Muscle of leg (tissue), 11 donors: ENCODE measurements around the gene CALML3. TPM values are rescaled to one million over a fixed set of nuclear protein-coding genes. Genes with fewer than 3 reads are reported as not detected.

Experiments used
- DNase-seq: peaks from one replicate; pipeline ENCODE4 v3.0.0; 2013
- H3K27ac ChIP-seq: one replicate; pipeline ENCODE4 v1.5.1; 2013; ENCODE audit warnings: mild to moderate bottlenecking, low read length, control low read depth
- H3K27me3 ChIP-seq: one replicate; pipeline ENCODE4 v1.6.1; 2013; ENCODE audit warnings: low read length; ENCODE audit not compliant: control insufficient read depth, insufficient read depth
- H3K36me3 ChIP-seq: one replicate; pipeline ENCODE4 v1.6.1; 2013; ENCODE audit warnings: low read length; ENCODE audit not compliant: control insufficient read depth, insufficient read depth
- H3K4me1 ChIP-seq: one replicate; pipeline ENCODE4 v1.6.1; 2013; ENCODE audit warnings: low read length; ENCODE audit not compliant: control insufficient read depth, insufficient read depth
- H3K4me3 ChIP-seq: one replicate; pipeline ENCODE4 v1.5.1; 2013; ENCODE audit warnings: low read length, control low read depth
- H3K9me3 ChIP-seq: replicated peaks from 2 replicates; pipeline ENCODE4 v1.6.1; 2013; ENCODE audit warnings: low read depth, low read length; ENCODE audit not compliant: control insufficient read depth
- WGBS: methylation state at CpG from one replicate; pipeline ENCODE4 v1.1.5; 2013; ENCODE audit warnings: missing lambda C conversion rate; ENCODE audit not compliant: insufficient coverage; 5-methylcytosine and 5-hydroxymethylcytosine counted together
- polyA plus RNA-seq, 8 donors: library from polyadenylated mRNA; unstranded; fragments of 120-200 nt; gene quantifications; one replicate each; pipeline versions ENCODE4 v1.2.1 to v1.2.3, GENCODE V29; 2013; ENCODE audit warnings: inconsistent platforms in 1 of 8, low replicate concordance in 1 of 8; ENCODE audit not compliant: insufficient read length in 8 of 8, insufficient read depth in 1 of 8
- total RNA-seq: library from RNA; stranded (reverse); fragments of 120-200 nt; gene quantifications from one replicate; pipeline ENCODE4 v1.2.4, GENCODE V29; 2013

Gene CALML3
- total and polyA plus RNA-seq, 9 donors = 0.09 to 0.79 (median 0.33) TPM; not detected in 1

- H3K36me3 ChIP-seq = no peaks in the 10 kb centered on the region
- H3K27ac ChIP-seq = no peak overlapping the region
- H3K4me1 ChIP-seq = peaks cover 11% of the 10 kb centered on the region
- peaks cover 5% of the 10 kb centered on the region for H3K9me3 ChIP-seq
- 62% methylated on average over 16 of the region's 16 CpGs for WGBS
- no peaks in the 10 kb centered on the region for H3K27me3 ChIP-seq
- H3K4me3 ChIP-seq = no peak overlapping the region
- DNase-seq = no peak
Observed at GRCh38 chr10:5514226-5514850, 10.4 kb upstream of the CALML3 start.

DNA sequence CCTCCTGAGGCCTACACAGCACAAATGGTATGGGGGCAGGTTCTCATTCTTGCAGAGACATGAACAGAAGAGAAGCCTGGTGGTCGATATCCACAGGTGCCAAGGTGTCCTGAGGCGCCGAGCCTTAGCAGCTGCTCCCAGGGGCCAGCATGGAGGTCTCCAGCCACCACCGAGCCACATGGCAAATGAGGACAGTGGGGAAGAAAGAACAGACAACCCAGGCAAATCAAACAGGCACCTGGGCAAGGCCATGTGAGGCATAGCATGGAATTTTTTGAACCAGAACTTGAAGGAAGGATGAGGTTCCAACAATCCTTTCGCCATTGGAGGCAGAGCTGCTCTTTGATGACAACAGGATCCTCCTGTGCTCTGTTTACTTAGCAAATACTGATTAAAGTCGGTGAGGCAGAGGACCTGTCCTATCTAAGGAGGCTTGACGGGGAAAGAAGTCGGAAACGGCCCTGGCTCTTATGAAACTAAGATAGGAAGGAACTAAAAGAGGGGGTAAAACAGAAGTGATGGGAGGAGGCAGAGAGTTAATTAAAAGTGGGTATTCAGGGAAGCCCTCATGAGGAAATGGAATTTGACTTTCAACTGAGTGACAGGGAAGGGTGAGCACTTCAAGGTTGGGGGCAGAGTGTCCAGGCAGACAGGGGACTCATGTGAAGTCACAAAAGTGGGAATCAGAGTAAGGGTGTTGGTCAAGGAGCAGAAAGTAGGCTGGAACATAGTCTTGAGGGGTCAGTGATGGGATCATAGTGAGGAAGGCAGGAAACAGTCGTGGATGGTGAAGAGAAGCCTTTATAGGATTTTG is 8.6 kb upstream of the CALML3 start:
- Histone ChIP-seq H3K4me3 (no peak overlapping the region), H3K4me1 (peaks cover 9% of the 10 kb centered on the region), H3K27me3 (no peaks in the 10 kb centered on the region), H3K9me3 (peaks cover 5% of the 10 kb centered on the region), H3K27ac (no peak overlapping the region), H3K36me3 (no peaks in the 10 kb centered on the region)
- DNase-seq = no peak
- 82% methylated on average over 8 of the region's 10 CpGs for WGBS

GRCh38 chr10:5517546-5517945 is 7.2 kb upstream of the CALML3 start:
- no CpG with 5 or more reads among the region's 5 CpGs for WGBS
- H3K27me3 ChIP-seq = no peaks in the 10 kb centered on the region
- H3K9me3 ChIP-seq = peaks cover 5% of the 10 kb centered on the region
- H3K4me1 ChIP-seq = peaks cover 9% of the 10 kb centered on the region
- H3K36me3 ChIP-seq = no peaks in the 10 kb centered on the region
- no peak for DNase-seq
- H3K27ac ChIP-seq = no peak overlapping the region
- H3K4me3 ChIP-seq = no peak overlapping the region

GRCh38 chr10:5518143-5518542 is 6.6 kb upstream of the CALML3 start:
- WGBS = no CpG with 5 or more reads among the region's 5 CpGs
- Histone ChIP-seq H3K4me1 (peaks cover 9% of the 10 kb centered on the region), H3K36me3 (no peaks in the 10 kb centered on the region), H3K9me3 (peaks cover 5% of the 10 kb centered on the region), H3K27me3 (no peaks in the 10 kb centered on the region), H3K27ac (no peak overlapping the region), H3K4me3 (no peak overlapping the region)
- no peak for DNase-seq

DNA sequence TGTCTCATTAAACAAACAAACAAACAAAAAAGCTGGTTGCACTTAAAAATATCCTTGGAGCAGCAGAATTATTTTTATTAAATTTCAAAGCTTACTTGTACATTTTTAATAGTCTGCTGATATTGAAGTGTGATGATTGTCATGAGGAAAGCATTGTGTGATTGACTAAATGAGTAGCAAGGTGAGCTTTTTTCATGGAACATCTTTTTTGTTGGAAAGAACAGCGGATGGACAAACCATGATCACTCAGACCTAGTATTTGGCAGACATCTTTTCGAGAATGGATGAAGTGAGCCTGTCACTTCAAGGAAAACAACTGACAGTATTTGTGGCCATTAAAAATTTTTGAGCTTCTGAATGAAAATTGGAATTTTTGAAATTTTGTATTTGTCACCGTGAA is 5.7 kb upstream of the CALML3 start:
- no peak overlapping the region for H3K4me3 ChIP-seq
- peaks cover 5% of the 10 kb centered on the region for H3K9me3 ChIP-seq
- 100% methylated on average over 2 of the region's 3 CpGs for WGBS
- H3K4me1 ChIP-seq = peaks cover 9% of the 10 kb centered on the region
- no peaks in the 10 kb centered on the region for H3K36me3 ChIP-seq
- no peak overlapping the region for H3K27ac ChIP-seq
- DNase-seq = no peak
- no peaks in the 10 kb centered on the region for H3K27me3 ChIP-seq

- Histone ChIP-seq H3K27ac (no peak overlapping the region), H3K27me3 (no peaks in the 10 kb centered on the region), H3K36me3 (no peaks in the 10 kb centered on the region), H3K4me3 (no peak overlapping the region), H3K4me1 (peaks cover 2% of the 10 kb centered on the region), H3K9me3 (peaks cover 5% of the 10 kb centered on the region)
- DNase-seq = no peak
- WGBS = 76% methylated on average over 3 of the region's 7 CpGs
Observed at GRCh38 chr10:5522913-5523560, 1.7 kb upstream of the CALML3 start.

DNA sequence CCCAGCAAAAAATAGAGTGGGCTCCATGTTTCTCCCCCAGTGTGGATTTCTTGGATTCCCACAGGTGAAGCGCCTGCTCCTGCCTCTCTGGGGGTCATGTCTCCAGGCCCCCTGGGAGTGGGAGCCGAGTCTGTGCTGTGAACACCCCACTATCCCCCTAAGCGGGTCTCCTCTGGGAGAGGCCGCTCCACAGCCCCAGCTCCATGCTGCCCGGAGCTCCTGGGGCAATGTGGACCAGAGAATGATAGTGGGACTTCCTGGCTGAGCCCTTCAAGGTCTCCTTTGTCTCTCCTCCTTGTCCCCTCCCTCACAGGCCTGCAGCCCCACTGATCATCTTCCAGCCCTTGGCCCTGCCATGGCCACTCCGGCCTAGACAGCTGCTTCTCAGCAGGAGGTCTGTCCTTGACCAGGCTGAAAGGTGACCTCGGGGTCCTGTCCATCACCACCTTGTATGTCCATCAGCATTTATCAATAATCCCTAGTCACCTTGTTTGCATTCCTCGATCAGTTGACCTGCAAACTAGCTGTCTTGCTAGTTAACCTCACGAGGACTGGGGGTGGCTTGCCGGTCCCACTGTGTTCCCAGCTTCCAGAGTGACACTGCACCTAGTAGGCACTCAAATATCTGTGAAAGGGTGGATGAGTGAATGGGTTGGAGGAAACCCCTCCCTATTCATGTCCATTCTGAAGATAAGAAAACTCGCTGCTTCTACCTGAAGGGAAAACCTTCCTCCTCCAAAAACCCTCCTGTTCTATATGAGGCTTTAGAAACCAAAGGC is 776 bp upstream of the CALML3 start:
- no peak for DNase-seq
- Histone ChIP-seq H3K27me3 (no peaks in the 10 kb centered on the region), H3K9me3 (peaks cover 1% of the 10 kb centered on the region), H3K27ac (no peak overlapping the region), H3K4me1 (peaks cover 3% of the 10 kb centered on the region), H3K36me3 (no peaks in the 10 kb centered on the region), H3K4me3 (no peak overlapping the region)
- WGBS = 78% methylated on average over 5 of the region's 11 CpGs

- H3K9me3 ChIP-seq = no peaks in the 10 kb centered on the region
- WGBS = 81% methylated on average over 24 of the region's 34 CpGs
- H3K27ac ChIP-seq = no peak overlapping the region
- no peaks in the 10 kb centered on the region for H3K36me3 ChIP-seq
- H3K4me1 ChIP-seq = peaks cover 21% of the 10 kb centered on the region
- no peaks in the 10 kb centered on the region for H3K27me3 ChIP-seq
- no peak for DNase-seq
- no peak overlapping the region for H3K4me3 ChIP-seq
Observed at GRCh38 chr10:5525561-5526341, 990 bp downstream of the CALML3 start.

GRCh38 chr10:5526691-5527331 is 2.0 kb downstream of the CALML3 start:
- Histone ChIP-seq H3K27me3 (no peaks in the 10 kb centered on the region), H3K9me3 (no peaks in the 10 kb centered on the region), H3K36me3 (no peaks in the 10 kb centered on the region), H3K27ac (no peak overlapping the region), H3K4me1 (peaks cover 31% of the 10 kb centered on the region), H3K4me3 (no peak overlapping the region)
- 78% methylated on average over 3 of the region's 8 CpGs for WGBS
- no peak for DNase-seq
